HFFc6 (cell line): Measurements from ENCODE around the gene IGSF9. TPM values are rescaled to one million over a fixed set of nuclear protein-coding genes. Genes with fewer than 3 reads are reported as not detected.

Experiments used
- DNase-seq: peaks from one replicate; pipeline ENCODE4 v3.0.0-alpha.2; 2018
- H3K27ac Mint-ChIP-seq: 2 replicates; pipeline ENCODE4 v1.8.0; 2020; ENCODE audit warnings: mild to moderate bottlenecking, mixed read lengths
- H3K27me3 Mint-ChIP-seq: 2 replicates; pipeline ENCODE4 v1.8.0; 2021; ENCODE audit warnings: mild to moderate bottlenecking, moderate library complexity, mixed read lengths; ENCODE audit not compliant: insufficient read depth
- H3K36me3 Mint-ChIP-seq: 2 replicates; pipeline ENCODE4 v1.8.0; 2021; ENCODE audit warnings: low read depth, mixed read lengths
- H3K4me1 Mint-ChIP-seq: 2 replicates; pipeline ENCODE4 v1.8.0; 2020; ENCODE audit warnings: low read depth, mixed read lengths
- H3K4me3 Mint-ChIP-seq: 2 replicates; pipeline ENCODE4 v1.8.0; 2020; ENCODE audit warnings: mild to moderate bottlenecking, moderate library complexity, mixed read lengths
- H3K9me3 Mint-ChIP-seq: 2 replicates; pipeline ENCODE4 v1.8.0; 2020; ENCODE audit warnings: mild to moderate bottlenecking, mixed read lengths
- total RNA-seq, 6 experiments: library from RNA; stranded (reverse); fragmentation: NEBNext Ultra II Directional; extraction: Animal tissue kit (Norgen Biotek cat#: 25700); gene quantifications; 2 replicates in 1 of 6; 3 replicates in 5 of 6; pipeline ENCODE4 v1.2.3, GENCODE V29; 2021
- TF ChIP-seq, protein P1 (sequence below): fragments of 200-600 bp; sonication (generic); IDR thresholded peaks from 2 replicates; pipeline ENCODE4 v1.5.0; 2021; ENCODE audit warnings: antibody characterized with exemption, mild to moderate bottlenecking

The IGSF9 gene
- total RNA-seq, 6 experiments from 2014 or later: not detected

DNA sequence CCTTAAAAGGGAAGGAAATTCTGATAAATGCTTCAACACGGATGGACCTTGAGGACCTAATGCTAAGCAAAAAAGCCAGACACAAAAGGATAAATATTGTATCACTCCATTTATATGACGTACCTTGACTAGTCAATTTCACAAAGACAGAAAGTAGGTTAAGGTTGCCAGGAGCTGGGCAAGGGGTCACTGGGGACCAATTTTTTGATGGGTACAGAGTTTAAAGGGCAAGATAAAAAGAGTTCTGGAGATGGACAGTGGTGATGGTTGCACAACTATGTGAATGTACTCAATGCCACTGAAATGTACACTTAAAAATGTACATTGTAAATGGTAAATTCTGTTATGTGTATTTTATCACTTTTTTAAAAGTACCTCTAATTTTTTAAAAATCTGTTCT lies 40.7 kb upstream of the IGSF9 start:
- Mint-ChIP-seq H3K9me3 (no peaks in the 10 kb centered on the region), H3K4me3 (no peak overlapping the region), H3K4me1 (peaks cover 10% of the 10 kb centered on the region), H3K36me3 (no peaks in the 10 kb centered on the region; the same call in 1 of the 2 replicates), H3K27ac (no peak overlapping the region), H3K27me3 (peaks cover 22% of the 10 kb centered on the region)
- TF ChIP-seq, protein P1, sequence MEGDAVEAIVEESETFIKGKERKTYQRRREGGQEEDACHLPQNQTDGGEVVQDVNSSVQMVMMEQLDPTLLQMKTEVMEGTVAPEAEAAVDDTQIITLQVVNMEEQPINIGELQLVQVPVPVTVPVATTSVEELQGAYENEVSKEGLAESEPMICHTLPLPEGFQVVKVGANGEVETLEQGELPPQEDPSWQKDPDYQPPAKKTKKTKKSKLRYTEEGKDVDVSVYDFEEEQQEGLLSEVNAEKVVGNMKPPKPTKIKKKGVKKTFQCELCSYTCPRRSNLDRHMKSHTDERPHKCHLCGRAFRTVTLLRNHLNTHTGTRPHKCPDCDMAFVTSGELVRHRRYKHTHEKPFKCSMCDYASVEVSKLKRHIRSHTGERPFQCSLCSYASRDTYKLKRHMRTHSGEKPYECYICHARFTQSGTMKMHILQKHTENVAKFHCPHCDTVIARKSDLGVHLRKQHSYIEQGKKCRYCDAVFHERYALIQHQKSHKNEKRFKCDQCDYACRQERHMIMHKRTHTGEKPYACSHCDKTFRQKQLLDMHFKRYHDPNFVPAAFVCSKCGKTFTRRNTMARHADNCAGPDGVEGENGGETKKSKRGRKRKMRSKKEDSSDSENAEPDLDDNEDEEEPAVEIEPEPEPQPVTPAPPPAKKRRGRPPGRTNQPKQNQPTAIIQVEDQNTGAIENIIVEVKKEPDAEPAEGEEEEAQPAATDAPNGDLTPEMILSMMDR: no peak
- no peak for DNase-seq

DNA sequence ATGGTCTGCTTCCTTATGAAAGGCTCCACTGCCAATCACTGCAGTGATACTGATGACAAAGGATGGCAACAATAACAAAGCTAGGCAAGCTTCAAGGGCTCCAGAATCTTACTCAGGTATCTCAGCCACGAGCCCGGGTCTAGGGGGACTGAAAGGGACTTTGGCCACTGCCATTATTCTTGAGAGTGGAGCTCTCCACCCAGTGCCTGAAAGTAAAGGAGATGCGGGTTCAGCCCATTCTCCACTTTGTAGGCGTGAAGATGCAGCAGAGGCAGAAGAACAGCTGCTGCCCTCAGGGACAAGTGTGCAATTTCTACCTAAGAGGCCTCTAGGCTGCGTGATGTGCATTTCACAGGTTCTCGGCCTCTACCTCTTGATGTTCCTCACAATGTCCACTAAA lies 40.1 kb upstream of the IGSF9 start:
- TF ChIP-seq, protein P1: no peak
- H3K4me1 Mint-ChIP-seq: peaks cover 7% of the 10 kb centered on the region; the same call in 1 of the 2 replicates
- H3K4me3 Mint-ChIP-seq: no peak overlapping the region
- no peaks in the 10 kb centered on the region; the same call in 1 of the 2 replicates for H3K36me3 Mint-ChIP-seq
- H3K9me3 Mint-ChIP-seq: no peaks in the 10 kb centered on the region
- no peak overlapping the region for H3K27ac Mint-ChIP-seq
- no peak for DNase-seq
- H3K27me3 Mint-ChIP-seq: peaks cover 25% of the 10 kb centered on the region

DNA sequence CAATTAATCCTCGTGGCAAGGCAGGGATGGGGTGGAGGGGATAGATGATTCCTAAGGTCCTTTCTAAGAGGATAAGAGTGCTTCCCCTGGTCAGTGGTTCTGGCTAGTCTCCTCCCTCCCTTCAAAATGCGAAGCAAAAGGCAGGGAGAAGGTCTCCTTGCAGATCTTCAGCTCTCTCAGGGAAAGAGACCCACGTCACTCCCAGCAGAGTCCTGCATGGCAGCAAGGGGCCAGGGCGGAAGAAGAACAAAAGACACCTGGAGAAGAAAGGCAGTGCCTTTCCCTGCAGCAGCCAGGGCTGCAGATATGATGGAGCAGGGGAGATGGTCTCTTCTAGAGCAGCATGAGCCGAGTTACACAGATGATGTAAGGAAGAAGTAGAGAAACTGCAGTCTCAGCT lies 38.3 kb upstream of the IGSF9 start:
- Mint-ChIP-seq H3K4me1 (peaks cover 7% of the 10 kb centered on the region; the same call in 1 of the 2 replicates), H3K4me3 (no peak overlapping the region), H3K27ac (no peak overlapping the region), H3K36me3 (no peaks in the 10 kb centered on the region; the same call in 1 of the 2 replicates), H3K27me3 (peaks cover 30% of the 10 kb centered on the region), H3K9me3 (no peaks in the 10 kb centered on the region)
- TF ChIP-seq, protein P1: no peak
- DNase-seq: no peak

DNA sequence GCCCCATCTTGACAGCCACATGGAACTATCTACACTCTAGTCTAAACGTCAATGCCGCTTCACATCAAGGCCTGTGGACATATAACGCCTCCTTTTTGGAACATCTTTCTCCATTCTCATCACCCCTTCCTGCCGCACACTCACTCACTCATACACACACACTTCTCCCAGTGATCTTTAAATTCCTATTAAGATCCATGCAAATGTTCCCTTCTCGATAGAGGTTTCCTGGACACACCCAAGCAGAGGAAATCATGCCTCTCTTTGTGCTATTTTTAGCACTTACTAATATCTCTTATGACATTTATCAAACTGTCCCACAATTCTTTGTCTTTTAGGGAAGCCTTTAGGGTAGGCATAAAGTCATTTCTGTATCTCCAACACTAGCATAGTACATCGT lies 36.9 kb upstream of the IGSF9 start:
- no peaks in the 10 kb centered on the region for H3K9me3 Mint-ChIP-seq
- H3K4me3 Mint-ChIP-seq: no peak overlapping the region
- H3K27me3 Mint-ChIP-seq: peaks cover 36% of the 10 kb centered on the region
- DNase-seq: no peak
- H3K27ac Mint-ChIP-seq: no peak overlapping the region
- peaks cover 9% of the 10 kb centered on the region; the same call in 1 of the 2 replicates for H3K4me1 Mint-ChIP-seq
- no peaks in the 10 kb centered on the region; the same call in 1 of the 2 replicates for H3K36me3 Mint-ChIP-seq
- TF ChIP-seq, protein P1: no peak

DNA sequence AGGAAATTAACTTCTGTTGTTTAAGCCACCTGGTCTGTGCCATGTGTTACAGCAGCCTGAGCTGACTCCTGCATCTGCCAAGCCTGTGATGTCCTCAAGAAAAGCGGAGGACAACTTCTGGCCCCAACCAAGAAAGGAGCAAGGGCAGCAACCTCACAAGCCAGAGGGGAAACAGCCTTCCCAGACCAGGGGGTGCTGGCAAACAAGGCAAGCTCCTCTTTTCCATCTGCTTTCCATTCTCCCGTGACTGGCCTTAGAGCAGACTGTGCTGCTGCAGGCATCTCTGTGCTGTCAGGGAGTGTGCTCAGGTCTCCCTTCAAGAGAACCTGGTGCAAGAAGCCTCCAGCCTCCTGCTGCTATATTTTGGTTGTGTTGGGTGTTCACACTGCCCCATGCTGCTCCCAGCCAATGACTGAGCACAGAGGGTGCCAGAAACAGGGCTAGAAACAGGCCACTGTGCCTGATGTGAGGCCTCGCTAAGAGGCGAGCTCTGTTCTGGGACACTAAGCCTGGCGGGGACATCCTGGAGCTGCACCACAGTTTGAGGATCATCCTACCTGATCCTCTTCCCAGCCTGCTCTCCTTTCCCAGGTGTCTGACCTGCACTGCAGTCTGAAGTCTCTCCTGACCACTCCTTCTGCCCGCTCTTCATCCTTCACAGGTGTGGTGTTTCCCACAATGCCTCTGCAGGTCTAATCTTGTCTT lies 36.1 kb upstream of the IGSF9 start:
- Mint-ChIP-seq H3K27me3 (peaks cover 40% of the 10 kb centered on the region), H3K9me3 (no peaks in the 10 kb centered on the region), H3K27ac (no peak overlapping the region), H3K4me1 (peaks cover 14% of the 10 kb centered on the region; the same call in 1 of the 2 replicates), H3K36me3 (no peaks in the 10 kb centered on the region; the same call in 1 of the 2 replicates), H3K4me3 (no peak overlapping the region)
- no peak for DNase-seq
- TF ChIP-seq, protein P1: no peak
